ENCODE results near the gene EYS. TPM values are rescaled to one million over a fixed set of nuclear protein-coding genes. Genes with fewer than 3 reads are reported as not detected.

Gene EYS
- total RNA-seq, 4 donors from 2014 or later, result 0.12 to 1.4 (median 0.22) TPM

DNA sequence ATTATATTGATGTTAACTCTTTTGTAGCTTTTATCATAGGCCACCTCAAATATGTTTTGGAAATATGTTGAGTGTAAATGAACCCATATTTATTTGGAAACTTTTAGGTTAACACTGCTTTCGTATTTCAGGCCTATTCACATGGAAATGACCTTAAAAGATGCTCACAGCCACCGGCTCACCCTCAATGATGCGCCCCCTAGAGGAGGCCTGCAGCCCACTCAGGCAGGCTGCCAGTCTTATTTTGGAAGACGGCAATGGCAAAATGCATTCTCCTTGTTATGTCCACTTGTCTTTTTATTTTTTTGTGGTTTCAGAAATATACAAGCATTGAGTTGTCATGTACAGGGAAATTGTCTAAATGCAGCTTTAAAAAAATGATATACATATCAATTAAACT is 1201.7 kb downstream of the EYS start:
- TF ChIP-seq, protein P1, sequence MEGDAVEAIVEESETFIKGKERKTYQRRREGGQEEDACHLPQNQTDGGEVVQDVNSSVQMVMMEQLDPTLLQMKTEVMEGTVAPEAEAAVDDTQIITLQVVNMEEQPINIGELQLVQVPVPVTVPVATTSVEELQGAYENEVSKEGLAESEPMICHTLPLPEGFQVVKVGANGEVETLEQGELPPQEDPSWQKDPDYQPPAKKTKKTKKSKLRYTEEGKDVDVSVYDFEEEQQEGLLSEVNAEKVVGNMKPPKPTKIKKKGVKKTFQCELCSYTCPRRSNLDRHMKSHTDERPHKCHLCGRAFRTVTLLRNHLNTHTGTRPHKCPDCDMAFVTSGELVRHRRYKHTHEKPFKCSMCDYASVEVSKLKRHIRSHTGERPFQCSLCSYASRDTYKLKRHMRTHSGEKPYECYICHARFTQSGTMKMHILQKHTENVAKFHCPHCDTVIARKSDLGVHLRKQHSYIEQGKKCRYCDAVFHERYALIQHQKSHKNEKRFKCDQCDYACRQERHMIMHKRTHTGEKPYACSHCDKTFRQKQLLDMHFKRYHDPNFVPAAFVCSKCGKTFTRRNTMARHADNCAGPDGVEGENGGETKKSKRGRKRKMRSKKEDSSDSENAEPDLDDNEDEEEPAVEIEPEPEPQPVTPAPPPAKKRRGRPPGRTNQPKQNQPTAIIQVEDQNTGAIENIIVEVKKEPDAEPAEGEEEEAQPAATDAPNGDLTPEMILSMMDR (IDR thresholded peaks at IDR 0.05), result no peak
- DNase-seq (ENCODE audit: low spot score) (no peak), ATAC-seq (ENCODE audit: low FRiP score) (no peak)

DNA sequence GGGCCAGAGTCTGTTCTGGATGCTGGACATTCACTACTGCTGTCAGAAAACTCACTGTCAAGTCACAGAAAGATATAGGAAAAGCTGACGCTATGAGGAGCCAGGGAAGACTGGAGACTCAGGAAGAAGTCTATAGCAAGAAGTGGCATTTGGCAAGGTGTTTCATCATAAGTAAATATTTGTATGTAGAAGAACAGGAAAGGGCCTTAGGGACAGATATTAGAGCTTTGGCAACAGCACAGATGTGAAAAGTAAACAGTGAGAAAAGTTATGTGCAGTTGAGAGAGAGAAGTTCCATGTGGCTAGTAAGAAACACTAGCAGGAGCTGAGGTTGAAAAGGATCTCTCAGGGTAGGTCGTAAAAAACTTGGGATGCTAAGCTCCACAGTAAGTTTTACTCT is 1202.5 kb downstream of the EYS start:
- ATAC-seq (ENCODE audit: low FRiP score), result no peak
- DNase-seq (ENCODE audit: low spot score), result no peak
- TF ChIP-seq, protein P1 (IDR thresholded peaks at IDR 0.05), result no peak

DNA sequence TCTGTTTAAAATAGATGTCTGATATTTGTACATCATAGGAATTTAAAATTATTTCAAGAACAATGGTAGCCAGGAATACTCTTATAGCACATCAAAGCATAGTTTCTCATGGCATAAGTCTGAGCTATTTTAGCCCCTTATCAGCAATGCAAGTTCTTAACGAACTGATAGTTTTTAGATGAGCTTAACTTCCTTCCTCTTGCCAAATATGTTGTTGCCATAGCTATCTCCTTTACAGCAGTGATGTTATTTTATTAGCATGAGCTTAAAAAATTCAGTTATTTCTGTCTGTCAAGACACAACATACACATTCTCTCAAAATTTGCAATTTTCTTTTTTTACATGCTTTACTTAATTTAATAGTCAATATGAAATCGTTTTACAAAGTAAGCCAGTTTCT is 1204.2 kb downstream of the EYS start:
- ATAC-seq (ENCODE audit: low FRiP score) (no peak), DNase-seq (ENCODE audit: low spot score) (no peak)
- TF ChIP-seq, protein P1 (IDR thresholded peaks at IDR 0.05), result no peak

DNA sequence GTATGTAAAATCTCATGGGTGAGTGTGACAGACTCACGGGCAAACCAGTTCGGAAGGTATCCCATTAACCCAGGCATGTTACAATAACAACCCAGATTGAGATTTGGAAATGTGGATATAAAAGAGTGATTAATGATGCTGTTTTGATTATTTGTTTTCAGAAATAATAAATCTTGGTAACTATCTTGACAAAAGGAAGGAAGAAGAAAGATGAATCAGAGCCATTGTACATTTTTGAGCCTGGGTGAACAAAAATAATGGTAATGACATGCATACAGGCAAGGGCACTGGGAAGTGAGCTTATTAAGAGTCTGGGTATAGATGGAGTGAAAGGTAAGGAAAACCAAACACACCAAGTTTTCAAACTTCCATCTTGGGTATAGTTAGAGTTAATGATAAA is 1209.4 kb downstream of the EYS start:
- ATAC-seq (ENCODE audit: low FRiP score) (no peak), DNase-seq (ENCODE audit: low spot score) (no peak)
- TF ChIP-seq, protein P1 (IDR thresholded peaks at IDR 0.05), result no peak

DNA sequence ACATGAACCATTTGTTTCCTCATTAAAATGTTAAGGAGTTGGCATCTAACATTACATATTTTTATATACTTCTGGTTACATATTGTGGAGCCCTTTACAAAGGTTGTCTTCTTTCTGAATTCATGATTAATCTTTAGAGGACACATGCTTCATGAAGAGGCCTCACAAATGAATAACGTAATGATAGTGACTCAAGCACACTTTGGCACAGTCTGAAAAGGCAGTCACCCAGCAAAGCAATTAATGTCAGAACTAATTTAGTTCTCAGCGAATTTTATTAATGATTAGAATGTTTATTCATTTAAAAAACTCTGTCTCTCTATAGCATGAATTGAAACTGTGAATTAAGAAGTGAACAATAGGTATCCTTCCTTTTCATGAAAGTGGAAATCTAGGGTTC is 1217.3 kb downstream of the EYS start:
- no peak for DNase-seq (ENCODE audit: low spot score)
- TF ChIP-seq, protein P1 (IDR thresholded peaks at IDR 0.05), result no peak
- ATAC-seq (ENCODE audit: low FRiP score), result no peak

DNA sequence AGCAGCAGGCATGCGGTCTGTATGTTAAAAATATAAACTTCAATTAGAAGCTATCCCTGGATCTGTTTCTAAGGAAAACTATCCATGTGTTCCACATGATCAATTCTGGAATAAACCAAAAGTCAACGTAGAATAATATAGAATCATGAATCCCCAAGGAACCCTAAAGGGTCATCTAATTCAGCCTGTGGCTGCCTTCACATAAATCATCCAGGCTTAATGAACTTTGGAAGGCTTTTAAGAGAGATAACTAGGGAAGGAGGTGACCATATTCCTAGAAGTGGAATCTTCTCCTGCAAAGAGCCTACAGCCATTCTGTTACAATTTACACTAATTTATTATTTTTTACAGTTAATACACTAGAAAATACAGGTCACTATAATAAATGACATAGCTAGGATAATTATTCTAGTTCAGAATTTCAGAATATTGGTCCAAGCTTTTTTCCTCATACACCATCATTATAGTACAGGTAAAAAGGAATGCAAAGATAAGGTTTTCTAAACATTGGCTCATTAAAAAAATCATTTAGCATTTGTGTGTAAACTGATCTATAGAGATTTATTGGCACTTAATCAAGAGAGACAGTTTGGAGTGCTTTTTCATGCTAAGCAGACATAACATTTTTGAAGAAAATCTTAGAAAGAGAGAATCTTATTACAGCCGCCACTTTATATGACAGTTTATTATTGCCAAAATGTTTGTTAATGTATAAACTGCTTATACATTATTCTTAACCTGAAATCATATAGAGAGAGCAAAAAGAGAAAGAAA is 1220.3 kb downstream of the EYS start:
- TF ChIP-seq, protein P1 (IDR thresholded peaks at IDR 0.05), result no peak
- no peak for DNase-seq (ENCODE audit: low spot score)
- no peak for ATAC-seq (ENCODE audit: low FRiP score)

DNA sequence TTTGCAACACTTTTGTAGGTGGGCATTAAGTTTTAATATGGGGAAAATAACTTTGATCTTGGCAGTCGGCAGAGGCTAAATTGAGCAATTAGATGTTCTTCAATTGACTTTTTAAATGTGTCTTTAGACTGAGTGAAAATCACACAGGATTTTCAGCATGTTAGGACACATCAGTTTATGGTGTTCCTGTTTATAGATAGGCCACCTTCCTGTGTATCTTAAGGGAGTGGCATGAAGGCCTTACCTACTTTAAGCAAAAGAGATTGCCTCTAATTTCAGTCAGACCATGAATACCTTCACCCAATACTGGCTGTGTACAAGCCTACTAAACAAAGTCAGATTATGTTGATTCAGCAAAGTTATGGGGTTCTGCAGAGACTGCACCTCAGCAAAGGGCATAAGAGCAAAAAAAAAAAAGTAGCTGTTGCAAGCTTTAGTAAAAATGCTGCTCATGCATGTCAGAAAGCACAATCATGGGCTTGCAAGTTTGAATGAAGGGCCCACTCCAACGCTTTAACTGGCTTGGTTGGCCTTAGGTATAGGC is 1223.0 kb downstream of the EYS start:
- DNase-seq (ENCODE audit: low spot score), result no peak
- ATAC-seq (ENCODE audit: low FRiP score), result no peak
- TF ChIP-seq, protein P1 (IDR thresholded peaks at IDR 0.05), result no peak

Measured in omental fat pad (tissue), 4 donors.